DOHH2 (cell line): Measurements from ENCODE around the gene ONECUT3.

Experiments
- CTCF ChIP-seq: fragments of 200-600 bp; sonication (generic); IDR thresholded peaks from one replicate; pipeline ENCODE4 v1.5.1; 2014; ENCODE audit warnings: antibody characterized with exemption, mild to moderate bottlenecking, low read depth, low read length; ENCODE audit not compliant: poor library complexity, severe bottlenecking
- EZH2phosphoT487 ChIP-seq: fragments of 200-600 bp; sonication (generic); IDR thresholded peaks from 2 replicates; pipeline ENCODE4 v1.6.1; 2017; ENCODE audit warnings: borderline replicate concordance, mild to moderate bottlenecking, antibody characterized with exemption, low read length, moderate library complexity, mixed read lengths

- no peak for TF ChIP-seq CTCF
- no peak for TF ChIP-seq EZH2phosphoT487
Measured at GRCh38 chr19:1814833-1815604, 61.7 kb downstream of the ONECUT3 start.
